Inferior parietal cortex (tissue), 1 donor: ENCODE measurements around the gene FKBP5.
"Not testable (repeated sequence)": the region's sequence is repeated elsewhere in the genome, so short reads cannot be mapped to it uniquely, and the experiment has no call there.

Source experiments
- DNase-seq: peaks from one replicate; pipeline ENCODE4 v3.0.0-alpha.2; 2016; ENCODE audit errors: extremely low spot score

The FKBP5 gene

GRCh38 chr6:35587167-35587566 lies 101.5 kb downstream of the FKBP5 start:
- DNase-seq: no peak

DNA sequence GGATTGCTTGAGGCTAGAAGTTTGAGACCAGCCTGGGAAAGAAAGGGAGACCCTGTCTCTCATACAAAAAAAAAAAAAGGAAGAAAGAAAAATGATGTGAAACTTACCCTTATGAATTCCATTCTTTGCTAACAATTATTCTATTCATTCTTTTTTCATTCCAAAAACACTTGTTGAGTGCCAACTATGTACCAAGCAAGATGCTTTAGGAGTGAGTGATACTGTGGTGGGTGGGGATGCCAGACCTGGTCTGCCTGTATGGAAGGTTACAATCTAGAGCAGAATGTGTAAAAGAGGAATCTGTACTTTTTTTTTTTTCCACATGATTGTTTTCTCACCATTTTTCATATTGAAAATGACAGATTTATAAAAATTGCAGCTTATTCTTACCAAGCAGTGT lies 102.2 kb downstream of the FKBP5 start:
- DNase-seq: no peak

- DNase-seq: no peak
These were observed 103.1 kb downstream of the FKBP5 start for GRCh38 chr6:35585658-35586057.

DNA sequence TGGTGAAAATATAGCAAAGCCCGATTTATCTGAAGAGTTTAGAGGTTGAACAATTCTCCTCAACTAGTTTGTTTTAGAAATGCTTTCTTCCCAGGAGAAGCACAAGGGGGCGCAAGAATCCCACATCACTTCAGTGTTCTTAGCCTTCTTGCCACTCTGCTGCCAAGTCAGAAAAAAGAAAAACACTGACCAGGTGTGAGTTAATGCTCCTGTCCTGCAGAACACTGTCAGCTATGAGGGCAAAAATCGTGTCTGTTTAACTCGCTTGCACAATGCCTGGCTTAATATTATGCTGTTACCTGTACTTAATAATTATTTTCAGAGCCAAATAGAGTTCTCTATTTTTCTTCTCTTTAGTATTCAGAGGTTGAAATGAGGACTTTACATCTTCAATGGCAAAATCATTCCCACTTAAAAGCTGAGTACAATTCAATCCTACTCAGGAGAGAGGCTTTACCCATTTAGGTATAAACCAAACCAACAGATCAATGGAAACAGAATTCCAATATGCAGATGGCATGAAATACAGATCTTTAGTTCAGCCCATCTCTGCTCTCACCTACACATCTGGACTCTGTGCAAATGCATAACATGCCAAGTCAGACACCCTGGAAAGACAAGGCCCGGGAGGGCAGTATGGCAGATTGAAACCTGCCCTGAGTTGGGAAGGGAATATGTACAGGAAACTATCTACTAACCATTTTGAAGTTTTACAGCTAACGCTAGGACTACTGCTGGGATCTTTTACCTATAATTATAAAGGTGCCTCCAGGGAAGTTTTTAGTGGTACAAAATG lies 104.6 kb downstream of the FKBP5 start:
- peak; percentile 86 for DNase-seq

- DNase-seq: no peak
These were observed 106.4 kb downstream of the FKBP5 start for GRCh38 chr6:35582315-35582714.

DNA sequence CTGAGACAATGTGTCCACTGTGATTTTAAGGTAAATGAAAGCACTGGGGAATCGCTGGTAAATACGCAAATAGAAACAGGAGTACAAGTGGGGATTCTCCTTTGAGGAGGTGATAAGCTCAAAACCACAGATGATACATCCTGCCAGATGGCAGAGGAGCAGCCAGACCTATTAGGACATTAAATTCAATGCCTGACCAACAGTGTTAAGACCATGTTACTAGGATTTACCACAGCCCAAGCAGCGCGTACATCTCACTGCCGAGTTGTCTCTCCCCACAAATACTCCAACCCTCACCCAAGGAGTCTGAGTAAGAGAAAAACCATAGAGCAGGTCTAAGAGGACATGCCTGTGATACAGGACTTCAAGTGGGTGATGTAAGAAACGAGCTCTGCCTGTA lies 107.1 kb downstream of the FKBP5 start:
- DNase-seq: no peak

DNA sequence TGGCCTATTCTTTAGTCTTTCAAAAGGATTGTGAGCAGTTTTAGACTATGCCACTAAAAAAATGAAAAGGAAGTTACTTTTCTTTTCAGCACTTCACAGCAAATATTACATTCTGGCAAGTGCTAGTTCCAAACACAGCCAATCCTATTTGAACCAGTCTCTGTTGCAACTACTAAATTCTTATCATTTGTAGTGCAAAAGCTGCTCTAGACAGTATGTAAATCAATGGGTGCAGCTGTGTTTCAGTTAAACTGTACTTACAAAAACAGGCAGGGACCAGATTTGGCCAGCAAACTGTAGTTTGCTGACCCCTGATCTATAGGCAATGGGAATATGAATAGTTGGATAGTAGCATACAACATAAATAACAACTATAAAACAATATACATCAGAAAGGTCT lies 107.9 kb downstream of the FKBP5 start:
- DNase-seq: no peak

- DNase-seq: no peak
These were observed 112.0 kb downstream of the FKBP5 start for GRCh38 chr6:35576682-35577081.

DNA sequence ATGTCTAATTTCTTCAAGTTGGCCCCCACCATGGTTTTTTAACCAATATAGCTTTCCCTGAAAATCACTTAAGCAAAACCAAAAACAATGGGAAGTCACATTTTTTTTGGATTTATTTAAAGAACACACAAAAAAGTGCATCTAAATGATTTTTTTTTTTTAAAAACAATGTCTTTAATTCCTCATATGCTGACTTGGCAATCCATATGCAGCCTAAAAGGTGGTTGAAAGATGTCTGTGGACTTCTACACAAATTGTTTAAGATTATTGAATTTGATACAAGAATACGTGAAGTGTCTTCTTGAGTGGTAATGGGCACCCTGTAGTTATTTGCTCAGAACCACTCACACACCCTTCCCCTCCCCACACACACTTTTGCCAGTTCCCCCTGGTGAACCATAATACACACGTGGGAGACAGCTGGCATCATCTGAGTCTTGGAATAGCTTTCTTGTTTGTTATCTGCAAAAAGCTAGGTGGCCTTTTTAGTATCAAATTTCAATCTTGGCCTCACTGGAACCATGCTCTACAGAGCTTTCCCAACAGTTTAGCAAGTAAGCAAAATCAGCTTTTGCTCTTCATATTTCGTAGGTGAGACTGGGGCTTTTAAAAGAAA lies 115.1 kb downstream of the FKBP5 start:
- DNase-seq: no peak

GRCh38 chr6:35570885-35571330 lies 117.8 kb downstream of the FKBP5 start:
- DNase-seq: not testable (repeated sequence)

DNA sequence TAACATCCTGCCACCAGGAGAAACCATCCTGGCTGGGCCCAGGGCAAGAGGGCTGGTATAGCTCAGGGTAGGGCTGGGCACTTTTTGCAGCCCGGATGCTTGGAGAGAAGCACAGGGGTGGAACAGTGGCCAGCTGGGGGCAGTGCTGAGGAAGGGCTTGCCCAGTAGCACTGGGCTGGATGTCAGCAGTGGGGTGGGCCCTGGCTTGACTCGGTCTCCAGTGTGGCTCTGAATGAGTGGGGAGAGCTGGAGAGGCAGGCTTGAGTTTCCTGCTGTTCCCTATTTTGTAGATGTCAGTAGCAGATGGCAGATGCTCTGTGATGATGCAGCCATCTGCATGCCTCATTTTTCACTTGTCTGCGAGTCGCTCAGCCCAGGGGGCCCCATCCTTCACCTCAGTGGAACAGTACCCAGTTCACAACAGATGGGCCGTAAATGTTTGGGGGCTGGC lies 119.7 kb downstream of the FKBP5 start:
- no peak for DNase-seq

DNA sequence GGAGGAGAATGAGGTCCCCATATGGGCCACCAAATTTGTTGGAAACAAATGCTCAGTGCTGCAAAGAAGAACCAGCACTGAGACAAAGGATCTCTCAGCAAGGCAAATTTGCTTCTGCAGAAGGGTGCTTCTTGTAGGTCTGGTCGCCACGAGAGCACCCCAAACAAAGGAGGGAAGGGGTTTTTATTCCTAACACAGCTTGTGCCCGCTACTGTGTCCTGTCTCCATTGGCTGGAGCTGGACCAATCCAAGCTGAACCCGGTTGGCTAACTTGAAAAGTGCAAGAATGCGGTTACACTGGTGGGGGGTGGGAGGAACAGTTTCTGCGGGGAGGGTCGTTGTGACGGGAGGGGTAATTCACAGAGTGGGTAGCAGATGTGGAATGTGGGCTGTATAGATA lies 121.9 kb downstream of the FKBP5 start:
- DNase-seq: no peak

DNA sequence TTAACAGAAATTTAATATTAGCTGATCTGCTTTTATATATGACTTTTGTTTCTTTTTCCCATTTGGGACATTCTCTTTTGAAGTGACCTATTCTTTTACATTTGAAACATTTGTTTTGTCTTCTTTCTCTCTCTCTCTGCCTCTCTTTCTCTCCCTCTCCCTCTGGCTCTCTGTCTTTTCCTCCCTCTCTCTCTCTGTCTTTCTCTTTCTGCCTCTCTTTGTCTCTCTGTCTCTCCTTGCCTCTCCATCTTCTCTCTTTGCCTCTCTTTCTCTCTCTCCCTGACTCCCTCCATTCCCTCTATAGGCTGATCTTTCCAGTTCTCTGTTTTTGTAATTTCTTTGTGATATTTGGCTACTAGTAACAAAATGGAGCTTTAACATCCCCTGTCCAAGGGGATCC lies 124.0 kb downstream of the FKBP5 start:
- no peak for DNase-seq

GRCh38 chr6:35562060-35562459 lies 126.7 kb downstream of the FKBP5 start:
- DNase-seq: no peak

DNA sequence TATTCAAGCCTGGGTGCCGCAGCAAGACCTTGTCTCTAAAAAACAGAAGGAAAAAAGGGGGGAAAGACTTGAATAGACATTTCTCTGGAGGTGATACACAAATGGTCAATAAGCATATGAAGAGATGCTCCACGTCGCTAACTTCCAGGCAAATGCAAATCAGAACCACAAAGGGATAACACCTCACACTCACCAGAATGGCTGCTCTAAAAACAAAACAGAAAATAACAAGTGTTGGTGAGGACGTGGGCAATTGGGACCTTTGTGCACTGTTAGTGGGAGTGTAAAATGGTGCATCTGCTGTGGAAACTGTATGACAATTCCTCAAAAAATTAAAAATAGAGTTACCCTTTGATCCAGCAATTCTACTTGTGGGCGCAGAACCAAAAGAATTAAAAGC lies 127.6 kb downstream of the FKBP5 start:
- no peak for DNase-seq

DNA sequence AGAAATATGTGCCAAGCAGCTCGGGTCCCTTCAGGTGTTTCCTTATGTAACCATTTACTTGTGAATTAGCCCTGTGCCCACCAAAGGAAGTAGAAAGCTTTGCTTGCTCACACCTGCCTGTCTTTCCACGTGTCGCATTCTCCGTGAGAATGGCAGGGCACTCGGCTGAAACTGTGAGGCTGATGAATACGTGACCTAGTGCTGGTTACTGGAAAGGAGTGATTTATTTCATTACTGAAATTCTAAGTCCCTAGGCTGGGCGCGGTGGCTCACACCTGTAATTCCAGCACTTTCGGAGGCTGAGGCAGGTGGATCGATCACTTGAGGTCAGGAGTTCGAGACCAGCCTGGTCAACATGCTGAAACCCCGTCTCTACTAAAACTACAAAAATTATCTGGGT lies 130.1 kb downstream of the FKBP5 start:
- DNase-seq: no peak

GRCh38 chr6:35557239-35557638 lies 131.5 kb downstream of the FKBP5 start:
- no peak for DNase-seq

DNA sequence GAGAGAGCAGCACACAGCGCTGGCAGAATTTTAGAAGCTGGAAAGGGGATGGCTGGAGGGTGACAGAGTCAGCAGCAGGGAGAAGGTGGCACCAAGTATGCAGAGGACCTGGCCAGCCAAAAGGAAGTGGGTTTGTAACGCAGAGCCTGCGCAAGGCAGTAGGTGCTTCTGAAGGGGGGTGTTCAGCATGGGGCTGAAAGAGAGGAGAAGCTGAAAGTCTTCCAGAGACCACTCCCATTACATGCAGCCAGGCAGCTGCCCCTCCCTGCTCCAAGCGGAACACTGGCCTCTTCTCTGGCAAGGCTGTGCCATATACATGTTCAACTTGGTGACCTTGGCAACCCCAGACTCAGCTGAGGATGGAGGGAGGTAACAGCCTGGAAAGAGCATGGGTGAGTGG lies 133.9 kb downstream of the FKBP5 start:
- DNase-seq: no peak

GRCh38 chr6:35553315-35553714 lies 135.4 kb downstream of the FKBP5 start:
- DNase-seq: no peak

DNA sequence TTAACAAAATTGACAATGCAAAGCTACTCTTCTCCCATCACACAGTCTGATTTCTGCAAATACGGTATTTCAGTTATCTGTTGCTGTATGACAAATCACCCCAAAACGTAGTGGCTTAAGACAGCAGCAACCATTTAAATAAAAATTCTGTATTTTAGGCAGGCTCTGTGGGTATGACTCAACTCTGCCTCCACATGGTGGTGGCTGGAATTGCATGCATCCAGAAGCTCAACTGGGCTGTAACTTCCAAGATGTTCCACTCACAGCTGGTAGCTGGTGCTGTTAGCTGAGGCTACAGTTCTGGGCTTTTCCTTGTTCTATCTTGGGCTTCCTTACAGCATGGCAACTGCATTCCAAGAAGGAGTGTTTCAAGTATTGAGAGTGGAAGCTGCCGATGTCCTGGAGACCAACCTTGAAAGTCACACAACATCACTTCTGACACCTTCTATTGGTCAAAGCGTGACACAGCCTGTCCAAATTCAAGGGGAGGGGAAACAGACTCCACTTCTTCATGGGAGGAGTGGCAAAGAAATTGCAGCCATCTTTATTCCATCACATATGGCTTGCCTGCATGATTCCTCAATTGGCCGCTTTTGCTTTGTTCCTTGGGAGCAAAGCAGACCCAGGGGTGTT lies 136.3 kb downstream of the FKBP5 start:
- no peak for DNase-seq

GRCh38 chr6:35550437-35550836 lies 138.3 kb downstream of the FKBP5 start:
- DNase-seq: no peak

GRCh38 chr6:35547676-35548075 lies 141.0 kb downstream of the FKBP5 start:
- no peak for DNase-seq

GRCh38 chr6:35544769-35545361 lies 143.8 kb downstream of the FKBP5 start:
- DNase-seq: no peak
